ENCODE data around the gene CNOT2.

DNA sequence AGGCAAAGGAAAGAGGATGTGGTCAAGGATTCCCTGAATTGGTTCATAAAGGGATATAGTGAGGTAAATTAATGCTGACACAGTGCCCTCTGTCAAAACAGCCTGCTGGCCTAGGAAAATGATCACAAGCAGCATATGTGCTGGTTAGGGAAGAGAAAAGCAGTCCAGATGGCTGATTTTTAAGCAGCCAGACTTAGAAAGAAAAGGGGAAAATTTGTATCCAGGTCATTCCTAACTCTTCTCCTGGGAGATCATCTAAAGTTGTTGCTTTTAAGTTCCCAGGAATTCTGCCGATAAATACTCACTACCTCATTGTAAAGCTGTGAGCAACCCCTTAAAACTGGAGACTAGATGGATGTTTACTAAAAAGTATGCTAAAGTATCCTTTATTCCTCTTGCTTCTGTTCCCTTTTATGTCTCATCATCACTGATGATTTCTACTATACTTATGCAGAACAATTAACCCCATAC, 46.4 kb upstream of the CNOT2 start:
- TF ChIP-seq, protein P1, sequence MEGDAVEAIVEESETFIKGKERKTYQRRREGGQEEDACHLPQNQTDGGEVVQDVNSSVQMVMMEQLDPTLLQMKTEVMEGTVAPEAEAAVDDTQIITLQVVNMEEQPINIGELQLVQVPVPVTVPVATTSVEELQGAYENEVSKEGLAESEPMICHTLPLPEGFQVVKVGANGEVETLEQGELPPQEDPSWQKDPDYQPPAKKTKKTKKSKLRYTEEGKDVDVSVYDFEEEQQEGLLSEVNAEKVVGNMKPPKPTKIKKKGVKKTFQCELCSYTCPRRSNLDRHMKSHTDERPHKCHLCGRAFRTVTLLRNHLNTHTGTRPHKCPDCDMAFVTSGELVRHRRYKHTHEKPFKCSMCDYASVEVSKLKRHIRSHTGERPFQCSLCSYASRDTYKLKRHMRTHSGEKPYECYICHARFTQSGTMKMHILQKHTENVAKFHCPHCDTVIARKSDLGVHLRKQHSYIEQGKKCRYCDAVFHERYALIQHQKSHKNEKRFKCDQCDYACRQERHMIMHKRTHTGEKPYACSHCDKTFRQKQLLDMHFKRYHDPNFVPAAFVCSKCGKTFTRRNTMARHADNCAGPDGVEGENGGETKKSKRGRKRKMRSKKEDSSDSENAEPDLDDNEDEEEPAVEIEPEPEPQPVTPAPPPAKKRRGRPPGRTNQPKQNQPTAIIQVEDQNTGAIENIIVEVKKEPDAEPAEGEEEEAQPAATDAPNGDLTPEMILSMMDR (conservative IDR thresholded peaks at IDR 0.05; ENCODE audit: low read depth in 2 of 2), result no peak
- TF ChIP-seq POLR2AphosphoS5 (IDR thresholded peaks at IDR 0.05; ENCODE audit: low read depth) (no peak), ZNF114 (CRISPR knock-in tag; IDR thresholded peaks at IDR 0.05) (no peak), STAT1 (IDR thresholded peaks at IDR 0.05; ENCODE audit: unreplicated experiment) (no peak)
